ENCODE results near the gene DPYSL3.

Gene DPYSL3

GRCh38 chr5:147348046-147348445 is 161.8 kb downstream of the DPYSL3 start:
- H3K4me3 ChIP-seq (ENCODE audit: low read length): no peak overlapping the region
- no peak for DNase-seq (ENCODE audit: low read depth, low spot score)

GRCh38 chr5:147346006-147346561 is 163.8 kb downstream of the DPYSL3 start:
- no peak for DNase-seq (ENCODE audit: low read depth, low spot score)
- H3K4me3 ChIP-seq (ENCODE audit: low read length): no peak overlapping the region

- no peak overlapping the region for H3K4me3 ChIP-seq (ENCODE audit: low read length)
- DNase-seq (ENCODE audit: low read depth, low spot score): no peak
Measured at GRCh38 chr5:147344861-147345260, 165.0 kb downstream of the DPYSL3 start.

GRCh38 chr5:147341345-147341744 is 168.5 kb downstream of the DPYSL3 start:
- no peak for DNase-seq (ENCODE audit: low read depth, low spot score)

GRCh38 chr5:147340941-147341340 is 168.9 kb downstream of the DPYSL3 start:
- no peak for DNase-seq (ENCODE audit: low read depth, low spot score)
- H3K4me3 ChIP-seq (ENCODE audit: low read length): no peak overlapping the region

More at GRCh38 chr5:147341345-147341744, 168.5 kb downstream of the DPYSL3 start:
- no peak overlapping the region for H3K4me3 ChIP-seq (ENCODE audit: low read length)
